Fibroblast of villous mesenchyme (primary cell): ENCODE data around the gene CD81. TPM values are rescaled to one million over a fixed set of nuclear protein-coding genes. Genes with fewer than 3 reads are reported as not detected.

Experiments
- DNase-seq: peaks from one replicate; pipeline ENCODE4 v3.0.0-alpha.2; 2010; ENCODE audit warnings: low read depth
- H3K4me3 ChIP-seq: 2 replicates; pipeline ENCODE4 v1.5.1; 2011; ENCODE audit warnings: low read depth, mild to moderate bottlenecking, low read length
- total RNA-seq: library from RNA; depleted of rRNA; stranded (reverse); fragments of >200 nt; gene quantifications from 2 replicates; pipeline ENCODE4 v1.2.3, GENCODE V29; 2012
- TF ChIP-seq, protein P1 (sequence below): IDR thresholded peaks from 2 replicates; pipeline ENCODE4 v1.5.1; 2012; ENCODE audit warnings: low read depth, mild to moderate bottlenecking, low read length; ENCODE audit not compliant: insufficient read depth

The CD81 gene
- total RNA-seq, 1 donor = 257 TPM

DNA sequence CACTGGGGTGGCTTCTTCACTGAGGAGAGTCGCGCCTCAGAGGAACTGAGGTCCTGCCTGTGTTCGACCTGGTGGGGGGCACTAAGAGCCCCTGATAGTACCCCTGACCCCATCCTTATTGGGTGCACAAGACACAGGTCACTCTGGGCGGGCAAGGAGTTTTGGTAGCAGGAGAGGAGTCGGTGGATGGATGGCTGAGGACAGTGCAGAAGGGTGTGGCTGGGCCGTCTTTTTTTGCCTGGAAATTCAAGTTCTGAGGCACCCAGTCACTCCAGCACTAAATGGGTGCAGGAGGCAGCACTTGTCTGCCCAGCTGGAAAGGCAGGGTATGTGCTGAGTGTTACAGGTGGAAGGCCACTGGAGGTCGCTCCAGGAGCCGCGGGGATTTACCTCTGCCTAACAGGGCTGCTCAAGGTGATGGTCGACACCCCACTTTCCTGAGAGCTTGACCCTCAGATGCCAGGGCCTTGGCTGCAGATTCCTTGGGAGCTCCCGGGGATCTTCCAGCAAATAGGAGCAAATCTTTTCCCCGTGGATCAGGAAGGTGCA, 24.4 kb downstream of the CD81 start:
- no peak for DNase-seq
- TF ChIP-seq, protein P1, sequence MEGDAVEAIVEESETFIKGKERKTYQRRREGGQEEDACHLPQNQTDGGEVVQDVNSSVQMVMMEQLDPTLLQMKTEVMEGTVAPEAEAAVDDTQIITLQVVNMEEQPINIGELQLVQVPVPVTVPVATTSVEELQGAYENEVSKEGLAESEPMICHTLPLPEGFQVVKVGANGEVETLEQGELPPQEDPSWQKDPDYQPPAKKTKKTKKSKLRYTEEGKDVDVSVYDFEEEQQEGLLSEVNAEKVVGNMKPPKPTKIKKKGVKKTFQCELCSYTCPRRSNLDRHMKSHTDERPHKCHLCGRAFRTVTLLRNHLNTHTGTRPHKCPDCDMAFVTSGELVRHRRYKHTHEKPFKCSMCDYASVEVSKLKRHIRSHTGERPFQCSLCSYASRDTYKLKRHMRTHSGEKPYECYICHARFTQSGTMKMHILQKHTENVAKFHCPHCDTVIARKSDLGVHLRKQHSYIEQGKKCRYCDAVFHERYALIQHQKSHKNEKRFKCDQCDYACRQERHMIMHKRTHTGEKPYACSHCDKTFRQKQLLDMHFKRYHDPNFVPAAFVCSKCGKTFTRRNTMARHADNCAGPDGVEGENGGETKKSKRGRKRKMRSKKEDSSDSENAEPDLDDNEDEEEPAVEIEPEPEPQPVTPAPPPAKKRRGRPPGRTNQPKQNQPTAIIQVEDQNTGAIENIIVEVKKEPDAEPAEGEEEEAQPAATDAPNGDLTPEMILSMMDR = no peak
- H3K4me3 ChIP-seq = peak overlapping the region; percentile 100

DNA sequence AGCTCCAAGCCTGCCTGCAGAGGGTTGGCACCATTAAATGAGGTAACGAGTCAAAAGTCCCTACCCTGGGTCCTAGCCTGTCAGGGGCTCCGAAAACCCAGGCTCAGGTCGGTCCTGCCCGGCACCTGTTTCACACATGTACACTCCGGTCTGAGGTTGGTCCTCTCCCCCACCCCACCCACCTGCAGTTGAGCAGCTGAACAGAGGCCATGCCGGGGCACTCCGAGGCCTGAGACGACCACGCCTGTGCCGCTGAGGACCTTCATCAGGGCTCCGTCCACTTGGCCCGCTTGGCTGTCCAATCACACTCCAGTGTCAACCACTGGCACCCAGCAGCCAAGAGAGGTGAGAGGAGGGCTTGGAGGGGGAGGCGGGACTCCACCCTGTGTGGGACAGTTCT, 25.0 kb downstream of the CD81 start:
- peak overlapping the region; percentile 100 for H3K4me3 ChIP-seq

DNA sequence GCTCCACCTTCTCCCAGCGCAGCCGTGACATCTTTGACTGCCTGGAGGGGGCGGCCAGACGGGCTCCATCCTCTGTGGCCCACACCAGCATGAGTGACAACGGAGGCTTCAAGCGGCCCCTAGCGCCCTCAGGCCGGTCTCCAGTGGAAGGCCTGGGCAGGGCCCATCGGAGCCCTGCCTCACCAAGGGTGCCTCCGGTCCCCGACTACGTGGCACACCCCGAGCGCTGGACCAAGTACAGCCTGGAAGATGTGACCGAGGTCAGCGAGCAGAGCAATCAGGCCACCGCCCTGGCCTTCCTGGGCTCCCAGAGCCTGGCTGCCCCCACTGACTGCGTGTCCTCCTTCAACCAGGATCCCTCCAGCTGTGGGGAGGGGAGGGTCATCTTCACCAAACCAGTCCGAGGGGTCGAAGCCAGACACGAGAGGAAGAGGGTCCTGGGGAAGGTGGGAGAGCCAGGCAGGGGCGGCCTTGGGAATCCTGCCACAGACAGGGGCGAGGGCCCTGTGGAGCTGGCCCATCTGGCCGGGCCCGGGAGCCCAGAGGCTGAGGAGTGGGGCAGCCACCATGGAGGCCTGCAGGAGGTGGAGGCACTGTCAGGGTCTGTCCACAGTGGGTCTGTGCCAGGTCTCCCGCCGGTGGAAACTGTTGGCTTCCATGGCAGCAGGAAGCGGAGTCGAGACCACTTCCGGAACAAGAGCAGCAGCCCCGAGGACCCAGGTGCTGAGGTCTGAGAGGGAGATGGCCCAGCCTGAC, 26.0 kb downstream of the CD81 start:
- no peak overlapping the region for H3K4me3 ChIP-seq
- TF ChIP-seq, protein P1 = no peak
- no peak for DNase-seq

More for the DNA sequence above, 25.0 kb downstream of the CD81 start:
- TF ChIP-seq, protein P1 = no peak
- DNase-seq = no peak

DNA sequence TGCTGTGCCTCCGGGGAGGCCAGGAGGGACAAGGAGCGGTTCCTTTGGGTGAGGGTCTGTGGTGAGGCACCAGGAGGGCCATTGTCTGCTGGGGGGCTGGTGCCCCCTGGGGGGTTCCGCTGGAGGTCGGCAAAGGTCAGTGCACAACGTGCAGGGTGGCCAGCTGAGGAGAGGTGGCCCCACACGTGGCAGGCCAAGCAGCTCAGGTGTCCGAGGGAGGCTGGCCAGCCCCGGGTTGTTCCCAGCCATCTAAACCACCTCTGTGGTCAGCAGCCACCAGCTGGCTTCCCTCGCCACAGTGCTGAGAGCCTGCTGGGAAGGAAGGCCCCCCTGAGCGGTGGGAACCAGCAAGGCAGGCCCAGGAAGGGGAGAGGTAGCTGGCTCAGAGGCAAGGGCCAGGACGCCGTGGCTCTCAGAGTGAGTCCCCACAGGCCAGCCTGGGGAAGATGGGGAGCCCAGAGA, 27.7 kb downstream of the CD81 start:
- no peak overlapping the region for H3K4me3 ChIP-seq
- DNase-seq = no peak
- TF ChIP-seq, protein P1 = no peak

DNA sequence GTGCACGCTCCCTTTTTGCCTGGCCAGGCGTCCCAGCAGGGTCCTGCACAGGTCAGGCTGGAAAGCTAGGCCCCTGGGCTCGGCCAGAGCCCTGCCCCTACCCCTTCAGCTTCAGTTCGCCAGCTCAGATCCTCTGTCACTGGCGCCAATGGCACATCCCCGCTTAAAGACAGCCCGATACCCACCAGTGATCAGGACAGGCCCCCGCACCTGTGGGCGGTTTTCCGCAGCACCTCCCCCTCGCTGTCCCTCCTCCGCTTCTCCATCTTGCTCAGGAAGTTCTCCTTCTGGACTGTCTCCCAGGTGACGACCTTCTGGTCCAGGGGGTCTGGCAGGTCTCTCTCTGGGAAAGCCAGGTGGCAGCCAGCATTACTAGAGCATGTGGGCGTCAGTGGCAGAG, 29.3 kb downstream of the CD81 start:
- TF ChIP-seq, protein P1 = no peak
- no peak overlapping the region for H3K4me3 ChIP-seq
- no peak for DNase-seq

DNA sequence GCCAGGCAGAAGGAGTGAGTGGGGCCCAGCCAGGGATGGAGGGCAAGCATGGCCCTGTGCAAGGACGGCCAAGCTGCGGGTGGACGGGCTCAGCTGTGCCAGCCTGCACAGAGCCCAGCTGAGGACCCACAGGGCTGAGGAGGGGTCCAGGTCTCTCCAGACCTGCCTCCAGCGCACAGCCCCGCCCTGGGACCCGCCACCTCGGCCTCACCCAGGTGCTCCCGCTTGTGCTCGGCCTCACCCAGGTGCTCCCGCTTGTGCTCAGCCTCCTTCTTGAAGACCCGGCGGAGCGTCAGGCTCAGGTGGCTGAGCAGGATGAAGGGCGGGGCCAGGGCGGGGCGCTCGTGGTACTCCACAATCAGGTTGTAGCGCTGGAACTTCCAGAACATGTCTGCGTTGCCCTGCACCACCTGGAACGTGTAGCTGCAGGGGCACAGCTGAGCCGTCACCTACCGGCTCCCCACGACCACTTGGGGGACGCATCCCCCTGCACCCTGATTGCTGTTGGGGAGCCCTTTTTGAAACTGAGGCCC, 29.8 kb downstream of the CD81 start:
- no peak for DNase-seq
- no peak overlapping the region for H3K4me3 ChIP-seq
- TF ChIP-seq, protein P1 = no peak
